ENCODE data around the gene DBX1.
"Not testable (repeated sequence)": the region's sequence is repeated elsewhere in the genome, so short reads cannot be mapped to it uniquely, and the experiment has no call there.

DBX1 gene, protein sequence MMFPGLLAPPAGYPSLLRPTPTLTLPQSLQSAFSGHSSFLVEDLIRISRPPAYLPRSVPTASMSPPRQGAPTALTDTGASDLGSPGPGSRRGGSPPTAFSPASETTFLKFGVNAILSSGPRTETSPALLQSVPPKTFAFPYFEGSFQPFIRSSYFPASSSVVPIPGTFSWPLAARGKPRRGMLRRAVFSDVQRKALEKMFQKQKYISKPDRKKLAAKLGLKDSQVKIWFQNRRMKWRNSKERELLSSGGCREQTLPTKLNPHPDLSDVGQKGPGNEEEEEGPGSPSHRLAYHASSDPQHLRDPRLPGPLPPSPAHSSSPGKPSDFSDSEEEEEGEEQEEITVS

DNA sequence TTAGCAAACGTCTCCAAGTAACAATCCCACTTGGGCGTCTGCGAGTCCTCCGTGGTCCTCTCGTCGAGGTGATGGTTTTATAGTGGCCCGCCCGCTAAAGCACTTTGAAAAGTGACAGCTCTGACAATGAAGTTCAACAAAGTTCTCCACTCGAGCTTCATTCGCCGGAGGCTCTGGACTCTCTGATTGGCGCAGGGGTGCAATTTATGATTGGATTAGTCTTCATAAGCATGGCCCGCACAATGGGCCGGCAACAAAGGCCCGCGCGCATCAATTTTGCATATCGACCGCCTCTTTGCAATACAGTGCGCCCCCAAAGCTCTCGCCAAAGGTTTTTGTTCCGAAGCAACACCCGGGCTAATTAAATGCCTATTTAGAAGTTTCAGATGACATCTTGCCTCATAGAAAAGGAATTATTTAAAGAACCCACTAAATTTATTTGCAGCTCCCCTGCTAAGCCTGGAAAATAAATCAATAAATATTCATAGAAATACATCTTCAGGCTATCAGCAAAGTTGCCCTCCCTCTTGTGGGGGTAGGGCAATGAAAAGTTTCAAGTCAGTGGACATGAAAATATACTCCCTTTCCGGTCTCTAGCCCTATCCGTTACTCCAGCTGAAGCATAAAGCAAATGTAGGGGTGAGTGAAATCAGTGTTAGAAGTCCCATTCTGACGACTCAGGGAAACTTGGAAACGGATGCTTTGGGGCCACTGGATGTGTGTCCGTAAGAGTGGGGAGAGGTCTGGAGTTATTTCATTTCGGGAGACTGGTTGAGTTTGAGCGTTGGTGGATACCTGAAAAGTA, at the start of gene DBX1:
TSS of gene DBX1 (minus strand) at position 51 of the 805 bp plus-strand sequence. CDS start 151 bp downstream, outside the sequence.
- DNase-seq = no peak

DNA sequence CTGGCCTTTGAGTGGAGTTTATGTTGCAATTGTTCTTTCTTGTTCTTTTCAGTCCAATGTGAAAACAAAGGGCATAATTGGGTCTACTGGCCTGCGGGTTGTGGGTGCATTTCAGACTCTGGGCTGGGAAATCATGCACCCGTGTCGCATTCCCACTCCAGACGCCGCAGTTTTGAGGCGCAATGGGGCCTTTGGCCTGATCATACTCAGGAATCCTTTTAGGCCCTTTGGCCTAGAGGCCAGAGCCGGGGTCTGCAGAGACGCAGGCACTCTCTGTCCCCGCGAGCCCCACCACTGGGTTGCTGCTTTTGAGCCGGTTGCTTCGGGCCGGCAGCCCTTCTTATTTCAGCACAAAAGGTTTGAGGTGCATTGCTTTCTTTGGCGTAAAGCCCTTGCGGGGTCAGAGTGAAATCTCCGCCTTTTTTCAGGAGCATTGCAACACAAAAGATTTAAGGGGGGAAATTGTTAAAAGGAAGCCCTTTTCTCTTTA, 48.4 kb upstream of the DBX1 start:
- DNase-seq = no peak

DNA sequence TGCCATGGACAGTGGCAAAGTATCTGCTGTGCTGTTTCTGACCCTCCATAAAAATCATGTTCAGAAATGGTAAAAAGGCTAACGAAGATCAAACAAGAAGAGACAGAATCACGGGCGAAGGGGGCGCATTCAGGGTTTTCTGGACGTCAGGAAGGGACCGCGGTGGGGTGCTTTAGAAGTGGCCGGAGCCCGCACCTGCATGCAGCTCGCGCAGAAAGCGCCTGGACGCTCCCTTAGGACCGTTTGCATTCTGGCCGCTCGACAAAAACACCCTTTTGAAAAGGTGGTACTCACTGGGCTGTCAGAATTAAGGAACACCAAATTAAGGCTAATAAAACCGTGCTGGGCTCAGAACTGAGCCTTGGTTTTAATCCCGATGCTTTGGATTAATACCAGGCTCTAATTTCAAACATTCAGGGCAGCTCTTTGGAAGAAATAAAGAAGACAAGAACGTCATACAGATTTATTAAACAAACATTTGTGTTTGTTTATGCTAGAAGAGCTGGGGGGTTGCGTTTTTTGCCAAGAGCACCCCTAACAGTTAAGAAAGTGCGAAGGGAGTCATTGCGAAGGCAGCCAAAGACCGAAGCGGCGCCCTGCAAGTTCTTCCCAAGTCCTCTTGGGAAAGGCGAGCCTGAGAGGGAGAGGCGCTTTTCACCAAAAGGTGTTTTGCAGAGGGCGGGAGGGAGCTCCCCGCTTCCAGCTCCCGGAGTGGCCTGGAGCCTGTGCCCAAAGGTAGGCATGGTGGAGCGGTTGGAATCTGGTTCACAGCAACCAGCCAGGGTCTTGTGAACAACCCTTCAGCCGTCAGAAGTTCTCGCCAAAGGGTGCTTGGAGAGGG, 47.7 kb upstream of the DBX1 start:
- no peak for DNase-seq

DNA sequence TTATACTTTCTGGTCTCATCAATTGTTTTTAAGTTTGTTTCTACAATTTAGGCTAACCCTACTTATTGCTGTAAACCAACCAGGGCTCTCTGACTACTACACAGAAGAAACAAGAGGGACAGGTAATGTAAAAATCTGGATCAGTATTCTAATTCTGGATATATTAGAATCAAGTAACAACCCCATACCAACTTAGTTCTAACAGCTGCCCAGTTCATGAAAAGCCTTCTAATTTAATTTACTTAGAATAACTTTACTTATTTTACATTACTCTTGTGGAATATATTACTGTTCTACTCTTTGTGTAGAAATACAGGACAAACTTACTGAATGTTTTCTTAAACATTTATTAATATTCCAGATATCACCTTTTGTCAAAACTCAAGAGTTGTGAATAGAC, 45.5 kb upstream of the DBX1 start:
- DNase-seq = no peak

DNA sequence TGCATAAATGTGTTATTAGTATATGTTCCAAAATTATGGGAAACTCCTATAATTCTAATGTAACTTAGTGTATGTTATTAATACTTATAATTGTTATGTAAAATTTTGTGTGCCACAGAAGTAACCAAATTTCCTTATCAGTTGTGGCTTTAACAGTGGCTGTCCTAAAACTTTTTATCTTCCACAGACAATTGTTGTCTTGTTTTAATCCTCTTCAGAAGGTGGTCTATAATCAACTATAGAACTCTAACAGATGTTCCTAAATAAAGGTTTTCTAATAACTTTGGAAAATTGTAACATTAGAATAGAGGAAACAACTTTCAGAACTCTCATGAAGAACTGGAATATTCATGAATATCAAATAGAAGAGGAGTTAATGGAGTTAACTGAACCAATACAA, 44.4 kb upstream of the DBX1 start:
- no peak for DNase-seq

DNA sequence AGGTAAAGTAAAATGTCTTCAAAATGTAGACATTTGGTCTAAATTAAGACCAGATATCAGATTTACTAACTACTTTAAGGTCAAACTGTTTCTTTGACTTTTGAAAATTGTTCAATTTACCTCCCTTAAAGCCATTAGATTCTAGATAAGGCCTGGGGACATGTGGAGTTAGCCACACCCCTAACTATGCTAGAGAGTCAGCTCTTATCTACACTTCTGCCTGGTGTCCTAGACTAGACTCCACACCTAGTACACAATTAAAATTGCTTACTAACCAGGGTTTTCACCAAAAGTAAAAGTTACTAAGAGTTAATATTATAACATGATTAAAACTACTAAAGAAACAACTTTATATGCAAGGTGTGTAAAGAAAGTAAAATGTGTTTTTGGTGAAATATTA, 43.6 kb upstream of the DBX1 start:
- DNase-seq = no peak

DNA sequence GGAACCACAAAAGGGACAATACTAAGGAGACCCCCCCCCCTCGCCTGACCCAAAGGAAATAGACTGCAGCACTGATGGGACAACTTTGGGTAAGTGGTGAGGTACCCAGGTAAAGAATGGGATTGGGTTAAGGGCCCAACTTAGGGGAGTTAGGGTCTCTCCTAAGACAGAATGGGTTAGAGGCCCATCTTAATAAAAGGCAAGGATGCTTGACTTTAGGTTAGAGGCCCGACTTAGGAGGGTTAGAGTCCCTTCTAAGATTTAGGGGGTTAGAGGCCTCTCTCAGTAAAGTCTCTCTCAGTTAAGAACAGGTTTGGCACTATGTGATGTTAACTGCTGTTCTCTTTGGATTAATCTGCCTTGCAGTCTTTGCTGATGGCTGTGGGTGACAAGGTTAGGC, 41.0 kb upstream of the DBX1 start:
- DNase-seq = no peak

DNA sequence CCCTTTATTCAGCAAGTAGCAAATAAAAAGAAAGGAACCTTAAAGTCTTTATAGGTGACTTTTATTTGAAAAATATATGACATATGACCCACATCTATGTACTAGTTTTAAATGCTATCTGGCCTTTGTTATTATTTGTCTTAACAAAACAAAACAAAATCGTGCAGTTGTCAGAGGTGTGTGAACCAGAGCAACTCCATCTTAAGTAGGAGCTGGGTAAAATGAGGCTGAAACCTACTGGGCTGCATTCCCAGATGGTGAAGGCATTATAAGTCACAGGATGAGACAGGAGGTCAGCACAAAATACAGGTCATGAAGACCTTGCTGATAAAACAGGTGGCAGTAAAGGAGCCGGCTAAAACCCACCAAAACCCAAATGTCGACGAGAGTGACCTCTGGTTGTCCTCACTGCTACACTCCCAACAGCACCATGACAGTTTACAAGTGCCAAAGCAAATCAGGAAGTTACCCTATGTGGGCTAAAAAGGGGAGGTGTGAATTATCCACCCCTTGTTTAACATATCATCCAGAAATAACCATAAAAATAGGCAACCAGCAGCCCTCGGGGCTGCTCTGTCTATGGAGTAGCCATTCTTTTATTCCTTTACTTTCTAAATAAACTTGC, 40.2 kb upstream of the DBX1 start:
- DNase-seq = not testable (repeated sequence)

DNA sequence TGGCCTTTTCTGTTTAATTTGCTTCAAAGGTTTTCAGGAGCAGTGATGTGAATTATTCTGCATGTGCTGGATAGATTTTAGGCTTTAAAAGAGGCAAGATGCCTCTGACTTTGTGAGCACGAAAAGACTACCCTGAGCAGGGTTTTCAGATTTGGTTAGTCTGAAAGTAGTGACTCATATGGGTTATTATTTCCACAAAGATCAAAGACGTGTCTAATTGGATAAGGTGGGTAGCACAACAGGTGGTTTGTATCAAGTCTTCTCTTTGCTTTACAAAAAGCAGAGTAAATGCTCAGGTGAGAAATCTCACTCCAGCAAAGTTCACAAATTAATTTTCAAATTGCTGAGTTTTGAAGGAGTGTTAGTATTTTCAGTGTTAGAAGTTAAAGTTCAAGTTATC, 37.6 kb upstream of the DBX1 start:
- DNase-seq = no peak

DNA sequence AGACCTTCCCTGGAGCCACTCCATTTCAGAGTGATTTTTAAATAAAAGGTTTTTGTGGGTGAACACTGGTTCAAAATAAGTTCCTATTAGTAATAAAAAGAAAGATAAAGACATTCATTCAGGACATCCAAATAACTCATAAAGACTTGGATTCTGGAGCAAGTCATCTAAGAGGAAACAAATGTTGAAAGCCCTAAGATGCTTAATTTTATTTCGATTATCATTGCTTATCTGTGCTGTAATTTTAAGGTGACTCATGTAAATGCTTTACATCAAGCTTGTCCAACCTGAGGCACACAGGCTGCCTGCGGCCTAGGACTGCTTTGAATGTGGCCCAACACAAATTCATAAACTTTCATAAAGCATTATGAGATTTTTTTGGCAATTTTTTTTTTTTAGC, 34.2 kb upstream of the DBX1 start:
- no peak for DNase-seq

DNA sequence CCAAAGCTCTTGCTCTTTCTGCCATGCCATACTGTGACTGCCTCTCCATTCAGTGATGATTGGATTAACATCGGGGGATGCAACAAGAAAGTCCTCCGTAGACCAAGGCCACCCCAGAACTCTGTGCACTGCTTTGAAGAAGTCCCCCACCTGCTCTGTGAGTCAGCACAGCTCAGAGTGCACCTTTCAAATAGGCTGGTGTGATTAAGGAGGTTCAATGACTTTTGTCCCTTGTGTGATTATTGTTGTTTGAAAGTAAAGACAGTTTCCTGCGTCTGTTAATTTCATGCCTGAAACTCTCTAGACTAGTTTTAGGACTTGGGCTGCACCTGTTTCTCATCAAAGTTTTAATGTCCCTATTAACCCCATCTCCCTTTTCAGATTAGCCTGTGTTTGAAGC, 33.0 kb upstream of the DBX1 start:
- DNase-seq = no peak

DNA sequence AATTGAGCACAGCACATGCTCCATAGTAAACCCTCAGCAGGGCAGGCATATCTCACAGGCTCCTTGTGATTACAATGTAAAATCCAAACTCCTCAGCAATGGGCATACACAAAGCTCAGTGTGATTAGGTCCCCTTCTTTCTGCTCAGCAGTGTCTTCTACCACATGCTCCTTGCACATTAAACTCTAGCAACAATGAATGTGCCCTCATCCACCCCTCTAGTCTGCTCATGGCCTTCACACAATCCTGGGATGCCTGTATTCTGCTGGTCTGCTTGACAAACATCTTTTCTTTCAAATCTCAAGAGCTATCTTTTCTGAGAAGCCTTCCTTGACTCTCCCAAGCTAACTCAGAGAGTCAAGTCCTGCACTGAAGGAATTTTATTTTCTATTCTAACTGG, 32.4 kb upstream of the DBX1 start:
- no peak for DNase-seq

DNA sequence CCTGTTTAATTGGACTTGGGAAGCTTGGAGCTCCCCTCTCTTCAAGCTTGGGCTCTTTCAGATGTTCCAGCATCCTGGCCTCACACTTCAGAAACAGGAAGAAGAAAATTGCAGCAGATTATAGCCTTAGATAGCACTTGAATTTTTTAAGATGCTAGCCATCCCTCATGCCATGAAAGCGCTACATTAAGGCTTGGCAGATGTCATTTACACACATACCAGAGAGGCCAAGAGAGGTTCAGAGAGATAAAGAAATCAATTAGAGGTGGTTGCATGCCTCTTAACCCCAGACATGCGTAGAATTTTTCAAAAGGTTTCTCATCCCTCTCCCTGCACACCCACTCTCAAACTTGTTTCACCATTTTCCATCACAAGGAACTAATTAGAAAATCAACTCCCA, 31.9 kb upstream of the DBX1 start:
- no peak for DNase-seq

DNA sequence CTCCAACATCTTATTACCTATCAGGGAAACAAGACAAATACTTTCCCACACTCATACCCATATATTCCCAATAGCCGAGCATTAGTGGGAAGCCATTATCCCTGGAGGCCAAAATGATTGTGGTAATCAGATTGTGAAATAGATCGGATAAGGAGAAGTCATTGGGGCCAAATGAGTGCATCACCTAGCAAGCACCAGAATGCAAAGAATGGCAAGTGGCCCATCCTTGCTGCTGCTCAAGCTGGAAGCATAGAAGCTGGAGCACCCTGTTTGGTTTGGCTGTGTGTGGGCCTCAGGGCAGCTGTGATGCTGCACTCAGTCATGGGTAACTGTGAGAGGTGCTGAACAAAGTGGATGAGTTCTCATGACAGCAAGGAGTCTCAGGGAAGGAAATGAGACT, 18.7 kb upstream of the DBX1 start:
- no peak for DNase-seq

DNA sequence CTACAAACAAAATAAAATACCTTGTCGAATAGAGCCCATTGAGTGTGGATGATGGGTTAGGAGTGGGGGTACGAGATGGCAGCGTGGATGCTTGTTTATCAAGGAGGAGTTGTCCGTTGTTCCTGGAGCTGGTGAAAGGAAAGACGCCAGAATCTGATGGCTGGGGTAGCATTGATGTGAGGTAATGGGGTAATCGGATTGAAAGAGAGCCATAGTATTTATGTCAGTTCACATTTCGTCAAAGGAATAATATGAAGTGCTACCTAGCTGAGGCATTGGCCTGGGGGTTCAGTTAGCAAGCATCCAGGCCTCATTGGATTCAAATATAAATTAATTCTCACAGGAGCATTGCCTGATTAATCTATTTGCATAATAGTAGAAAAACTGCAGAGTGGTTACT, 16.9 kb upstream of the DBX1 start:
- no peak for DNase-seq

DNA sequence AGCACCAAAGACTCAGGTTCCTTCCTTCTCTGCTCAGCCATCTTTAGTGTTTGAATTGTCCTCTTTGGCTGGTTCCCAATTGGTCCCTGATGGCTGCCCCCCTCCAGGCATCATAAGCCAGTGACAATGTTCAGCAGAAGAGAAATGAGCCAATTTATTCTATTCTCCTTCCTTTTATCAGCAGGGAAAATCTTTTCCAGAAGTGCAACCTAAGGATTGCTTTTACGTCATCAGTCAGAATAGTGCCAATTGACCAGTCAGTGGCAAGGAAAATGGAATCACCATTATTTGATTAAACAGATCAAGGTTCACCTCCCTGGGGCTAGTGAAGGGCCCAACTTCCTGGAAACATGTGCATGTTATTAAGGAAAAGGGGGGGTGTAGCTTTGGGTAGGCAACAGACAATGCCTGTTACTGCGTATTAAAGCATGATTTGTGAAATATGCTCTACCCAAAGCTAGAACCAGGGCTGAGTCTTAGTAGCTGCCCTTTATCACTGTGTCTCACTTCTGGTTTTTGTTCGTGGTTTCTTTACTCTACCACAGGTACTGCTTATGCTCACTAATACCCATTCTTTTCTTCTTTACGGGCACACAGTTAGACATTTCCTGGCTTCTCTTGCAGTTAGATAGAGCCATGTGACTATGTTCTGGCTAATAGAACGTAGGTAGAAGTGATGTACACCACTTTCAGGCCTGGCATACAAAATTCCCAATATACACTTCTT, 12.6 kb upstream of the DBX1 start:
- DNase-seq = no peak

DNA sequence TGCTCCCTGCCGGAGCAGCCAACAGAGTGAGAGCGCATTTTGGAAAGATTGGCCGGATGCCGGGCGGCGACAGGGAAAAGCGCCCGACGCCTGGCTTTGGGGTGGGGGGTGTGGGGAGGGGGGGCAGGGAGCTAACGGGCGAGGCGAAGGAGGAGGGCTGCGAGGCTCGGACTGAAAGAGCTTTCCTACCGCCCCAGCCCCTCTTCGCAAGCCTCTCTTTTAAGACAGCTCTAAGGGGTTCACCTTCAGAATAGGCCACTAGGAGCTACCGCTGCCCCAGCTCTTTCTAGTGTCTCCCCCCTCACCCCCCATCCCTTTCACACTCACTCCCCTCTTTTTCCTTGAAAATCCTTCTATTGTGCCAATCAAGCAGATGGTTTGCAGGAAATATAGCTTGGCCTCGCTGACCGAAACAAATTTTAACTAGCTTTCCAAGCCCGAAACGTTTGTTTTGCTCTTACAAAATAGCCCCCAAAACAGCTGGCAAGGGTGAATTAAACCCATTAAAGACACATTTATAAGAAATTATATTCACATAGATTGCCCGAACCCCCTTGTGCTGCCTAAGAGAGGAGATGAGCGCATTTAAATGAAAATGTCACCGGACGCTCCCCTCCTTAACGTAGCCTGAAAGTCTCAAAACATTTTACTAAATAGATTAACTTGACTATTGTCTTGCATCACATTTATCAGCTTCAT, 3.7 kb upstream of the DBX1 start:
- no peak for DNase-seq

DNA sequence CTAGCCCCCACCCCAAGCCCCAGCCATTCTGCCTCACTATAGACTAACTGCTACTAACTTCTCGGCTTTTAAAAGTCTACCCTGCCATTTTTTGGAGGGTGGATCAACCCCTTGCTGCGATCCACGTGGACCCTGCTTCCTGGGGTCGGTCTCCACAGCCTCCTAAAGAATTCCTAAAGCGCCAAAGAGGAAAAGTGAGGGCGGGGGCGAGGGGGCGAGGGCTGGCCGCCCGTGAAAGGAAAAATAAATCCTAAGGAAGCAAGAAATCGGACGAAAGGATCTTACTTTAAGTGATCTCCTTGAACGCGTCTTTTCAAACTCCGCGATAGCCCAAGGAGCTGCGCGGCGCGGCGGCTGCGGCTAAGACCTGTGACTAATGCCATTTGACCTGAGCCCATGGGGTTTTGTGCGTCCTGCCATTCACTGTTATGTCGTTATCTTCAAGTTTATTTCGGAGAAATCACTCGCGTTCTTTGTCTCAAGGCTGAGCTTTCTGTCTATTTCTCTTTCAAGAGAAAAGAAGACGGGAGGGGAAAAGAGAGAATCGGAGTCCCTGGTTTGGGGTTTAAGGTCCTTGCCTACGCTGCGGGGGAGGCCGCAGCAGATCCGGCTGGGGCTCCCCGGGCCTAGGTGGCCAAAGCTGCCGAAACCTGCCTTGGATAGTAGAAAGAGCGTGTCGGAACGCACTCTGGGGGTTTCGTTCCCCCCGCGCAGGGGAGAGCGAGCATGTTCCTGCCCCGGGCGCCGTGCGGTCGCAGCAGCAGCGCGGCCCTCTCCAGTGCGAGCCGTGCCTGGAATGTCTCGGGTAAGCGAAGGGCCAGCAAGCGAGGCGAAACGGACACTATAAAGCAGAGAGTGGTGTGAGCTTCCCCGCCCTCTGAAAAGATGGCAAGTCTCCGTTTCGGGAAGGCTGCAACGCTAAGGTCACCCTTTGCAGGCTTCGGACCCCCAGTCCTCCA, 2.8 kb upstream of the DBX1 start:
- DNase-seq = no peak

DNA sequence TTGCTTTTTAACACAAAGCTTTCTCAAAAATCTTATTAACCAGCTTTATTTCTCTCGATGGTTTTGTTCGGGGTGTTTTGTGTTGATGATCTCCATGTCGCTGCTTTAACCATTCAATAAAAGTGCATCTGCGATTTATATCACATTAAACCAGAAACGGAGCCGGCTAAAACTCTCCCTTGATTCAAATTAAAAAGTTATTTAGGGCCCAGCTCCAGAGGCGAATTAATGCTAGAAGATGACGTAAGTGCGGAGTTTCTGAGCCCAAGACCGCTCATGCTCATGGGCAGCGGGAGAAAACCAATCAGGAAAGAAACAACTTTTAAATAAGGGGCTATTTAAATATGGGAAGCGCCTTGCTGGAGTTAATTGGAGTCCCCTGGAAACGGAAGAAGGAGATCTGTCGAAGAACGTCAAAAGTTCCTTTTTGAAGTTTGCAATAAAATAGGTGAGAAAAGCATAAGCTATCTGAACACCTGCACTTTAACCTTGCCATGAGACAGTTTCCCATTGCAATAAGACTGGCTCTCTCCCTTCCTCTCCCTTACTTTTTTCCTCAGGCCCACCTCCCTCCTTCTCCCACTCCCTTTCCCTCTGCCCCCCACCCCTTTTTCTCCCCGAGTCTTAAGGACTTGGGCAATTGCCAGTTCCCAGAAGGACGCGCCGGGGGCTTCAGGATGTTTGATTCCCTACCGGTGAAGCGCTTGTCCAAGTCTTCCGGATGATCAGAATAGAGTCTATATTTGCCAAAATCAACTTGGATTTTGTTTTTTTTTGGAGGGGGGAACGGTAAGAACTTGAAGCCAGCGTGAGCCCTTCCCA, 1.9 kb upstream of the DBX1 start:
- DNase-seq = no peak
